Measurements from ENCODE around the gene SUPT3H.
A peak's percentile ranks its signal among the peaks of the same experiment; 100 is the strongest.
"Not testable (repeated sequence)": the region's sequence is repeated elsewhere in the genome, so short reads cannot be mapped to it uniquely, and the experiment has no call there.

SUPT3H gene

GRCh38 chr6:45323656-45324224 is 54.0 kb downstream of the SUPT3H start:
- Mint-ChIP-seq H3K36me3 (ENCODE audit: low read depth) (peaks cover 2% of the 10 kb centered on the region), H3K27ac (no peak overlapping the region), H3K27me3 (ENCODE audit: low read depth) (no peaks in the 10 kb centered on the region), H3K4me3 (no peak overlapping the region), H3K4me1 (ENCODE audit: low read depth) (peaks cover 31% of the 10 kb centered on the region), H3K9me3 (no peaks in the 10 kb centered on the region)

- peaks cover 9% of the 10 kb centered on the region for H3K9me3 Mint-ChIP-seq
- peaks cover 2% of the 10 kb centered on the region for H3K36me3 Mint-ChIP-seq (ENCODE audit: low read depth)
- peaks cover 18% of the 10 kb centered on the region for H3K4me1 Mint-ChIP-seq (ENCODE audit: low read depth)
- no peaks in the 10 kb centered on the region for H3K27me3 Mint-ChIP-seq (ENCODE audit: low read depth)
- H3K4me3 Mint-ChIP-seq = no peak overlapping the region
- H3K27ac Mint-ChIP-seq = no peak overlapping the region
These were observed 57.4 kb downstream of the SUPT3H start for GRCh38 chr6:45320349-45320748.

GRCh38 chr6:45314146-45314545 is 63.6 kb downstream of the SUPT3H start:
- Mint-ChIP-seq H3K9me3 (peaks cover 28% of the 10 kb centered on the region), H3K27me3 (ENCODE audit: low read depth) (no peaks in the 10 kb centered on the region), H3K4me1 (ENCODE audit: low read depth) (peaks cover 32% of the 10 kb centered on the region), H3K4me3 (no peak overlapping the region), H3K36me3 (ENCODE audit: low read depth) (peaks cover 30% of the 10 kb centered on the region), H3K27ac (no peak overlapping the region)

GRCh38 chr6:45310118-45310788 is 67.5 kb downstream of the SUPT3H start:
- H3K27ac Mint-ChIP-seq = peak overlapping the region; percentile 78
- peaks cover 34% of the 10 kb centered on the region for H3K4me1 Mint-ChIP-seq (ENCODE audit: low read depth)
- no peaks in the 10 kb centered on the region for H3K27me3 Mint-ChIP-seq (ENCODE audit: low read depth)
- H3K36me3 Mint-ChIP-seq (ENCODE audit: low read depth) = peaks cover 50% of the 10 kb centered on the region
- peaks cover 43% of the 10 kb centered on the region for H3K9me3 Mint-ChIP-seq
- peak overlapping the region; percentile 52 for H3K4me3 Mint-ChIP-seq

GRCh38 chr6:45305546-45305945 is 72.2 kb downstream of the SUPT3H start:
- Mint-ChIP-seq H3K27me3 (ENCODE audit: low read depth) (no peaks in the 10 kb centered on the region), H3K9me3 (peaks cover 39% of the 10 kb centered on the region), H3K4me1 (ENCODE audit: low read depth) (peaks cover 18% of the 10 kb centered on the region), H3K27ac (no peak overlapping the region), H3K36me3 (ENCODE audit: low read depth) (peaks cover 37% of the 10 kb centered on the region), H3K4me3 (no peak overlapping the region)

GRCh38 chr6:45302832-45303231 is 74.9 kb downstream of the SUPT3H start:
- Mint-ChIP-seq H3K27me3 (ENCODE audit: low read depth) (no peaks in the 10 kb centered on the region), H3K9me3 (peaks cover 26% of the 10 kb centered on the region), H3K36me3 (ENCODE audit: low read depth) (peaks cover 25% of the 10 kb centered on the region), H3K4me1 (ENCODE audit: low read depth) (peaks cover 3% of the 10 kb centered on the region), H3K4me3 (no peak overlapping the region), H3K27ac (no peak overlapping the region)

- H3K4me3 Mint-ChIP-seq = no peak overlapping the region
- H3K27ac Mint-ChIP-seq = no peak overlapping the region
- H3K27me3 Mint-ChIP-seq (ENCODE audit: low read depth) = no peaks in the 10 kb centered on the region
- peaks cover 22% of the 10 kb centered on the region for H3K36me3 Mint-ChIP-seq (ENCODE audit: low read depth)
- H3K4me1 Mint-ChIP-seq (ENCODE audit: low read depth) = peaks cover 3% of the 10 kb centered on the region
- H3K9me3 Mint-ChIP-seq = peaks cover 20% of the 10 kb centered on the region
These were observed 76.2 kb downstream of the SUPT3H start for GRCh38 chr6:45301348-45302142.

GRCh38 chr6:45300736-45301135 is 77.0 kb downstream of the SUPT3H start:
- Mint-ChIP-seq H3K27me3 (ENCODE audit: low read depth) (no peaks in the 10 kb centered on the region), H3K4me1 (ENCODE audit: low read depth) (peaks cover 3% of the 10 kb centered on the region), H3K4me3 (no peak overlapping the region), H3K27ac (no peak overlapping the region), H3K9me3 (peaks cover 12% of the 10 kb centered on the region), H3K36me3 (ENCODE audit: low read depth) (peaks cover 16% of the 10 kb centered on the region)

- peaks cover 4% of the 10 kb centered on the region for H3K9me3 Mint-ChIP-seq
- H3K27ac Mint-ChIP-seq = no peak overlapping the region
- H3K4me3 Mint-ChIP-seq = no peak overlapping the region
- no peaks in the 10 kb centered on the region for H3K27me3 Mint-ChIP-seq (ENCODE audit: low read depth)
- peaks cover 9% of the 10 kb centered on the region for H3K4me1 Mint-ChIP-seq (ENCODE audit: low read depth)
- peaks cover 9% of the 10 kb centered on the region for H3K36me3 Mint-ChIP-seq (ENCODE audit: low read depth)
These were observed 78.6 kb downstream of the SUPT3H start for GRCh38 chr6:45299096-45299581.

- peaks cover 26% of the 10 kb centered on the region for H3K4me1 Mint-ChIP-seq (ENCODE audit: low read depth)
- H3K36me3 Mint-ChIP-seq (ENCODE audit: low read depth) = peaks cover 3% of the 10 kb centered on the region
- H3K9me3 Mint-ChIP-seq = no peaks in the 10 kb centered on the region
- no peak overlapping the region for H3K27ac Mint-ChIP-seq
- no peak overlapping the region for H3K4me3 Mint-ChIP-seq
- H3K27me3 Mint-ChIP-seq (ENCODE audit: low read depth) = no peaks in the 10 kb centered on the region
These were observed 80.4 kb downstream of the SUPT3H start for GRCh38 chr6:45297320-45297719.

GRCh38 chr6:45294065-45294701 is 83.6 kb downstream of the SUPT3H start:
- not testable (repeated sequence) for H3K36me3 Mint-ChIP-seq (ENCODE audit: low read depth); H3K27me3 Mint-ChIP-seq (ENCODE audit: low read depth)
- peaks cover 10% of the 10 kb centered on the region for H3K9me3 Mint-ChIP-seq
- peaks cover 27% of the 10 kb centered on the region for H3K4me1 Mint-ChIP-seq (ENCODE audit: low read depth)
- H3K27ac Mint-ChIP-seq = peak overlapping the region; percentile 56
- H3K4me3 Mint-ChIP-seq = peak overlapping the region; percentile 54

- Mint-ChIP-seq H3K4me3 (peak overlapping the region; percentile 54), H3K9me3 (peaks cover 10% of the 10 kb centered on the region), H3K27me3 (ENCODE audit: low read depth) (no peaks in the 10 kb centered on the region), H3K4me1 (ENCODE audit: low read depth) (peaks cover 27% of the 10 kb centered on the region), H3K36me3 (ENCODE audit: low read depth) (peaks cover 6% of the 10 kb centered on the region), H3K27ac (peak overlapping the region; percentile 56)
These were observed 84.4 kb downstream of the SUPT3H start for GRCh38 chr6:45293306-45293705.

GRCh38 chr6:45289751-45290514 is 87.8 kb downstream of the SUPT3H start:
- Mint-ChIP-seq H3K4me3 (no peak overlapping the region), H3K9me3 (peaks cover 21% of the 10 kb centered on the region), H3K27me3 (ENCODE audit: low read depth) (no peaks in the 10 kb centered on the region), H3K4me1 (ENCODE audit: low read depth) (peaks cover 27% of the 10 kb centered on the region), H3K36me3 (ENCODE audit: low read depth) (peaks cover 9% of the 10 kb centered on the region), H3K27ac (no peak overlapping the region)

- Mint-ChIP-seq H3K9me3 (peaks cover 33% of the 10 kb centered on the region), H3K36me3 (ENCODE audit: low read depth) (peaks cover 15% of the 10 kb centered on the region)
- not testable (repeated sequence) for H3K4me3 Mint-ChIP-seq; H3K27me3 Mint-ChIP-seq (ENCODE audit: low read depth); H3K27ac Mint-ChIP-seq; H3K4me1 Mint-ChIP-seq (ENCODE audit: low read depth)
These were observed 91.0 kb downstream of the SUPT3H start for GRCh38 chr6:45286707-45287106.

Data from T-helper 1 cell treated with Interleukin-12 subunit alpha and Interleukin-12 subunit beta and Interleukin-4 antibody, amounts not matched to agents 30 μg/mL and 1 μg/mL, for 36 hours (primary cell).